ENCODE measurements around the gene MYO7B. TPM values are rescaled to one million over a fixed set of nuclear protein-coding genes. Genes with fewer than 3 reads are reported as not detected.

Gene MYO7B
- total RNA-seq, 2 donors from 2014 or later: 0.14 to 0.78 TPM

- H3K36me3 ChIP-seq: no peaks in the 10 kb centered on the region
- no peaks in the 10 kb centered on the region for H3K9me3 ChIP-seq
- H3K4me3 ChIP-seq: no peak overlapping the region
- ATAC-seq (ENCODE audit: insufficient number of reproducible peaks, low FRiP score, low read depth) (no peak), DNase-seq (ENCODE audit: low spot score) (no peak)
- H3K27me3 ChIP-seq (replicated peaks; ENCODE audit: insufficient read depth): no peaks in the 10 kb centered on the region
- no peak for TF ChIP-seq CTCF (IDR thresholded peaks at IDR 0.05)
- H3K4me1 ChIP-seq (ENCODE audit: control insufficient read depth in 1 of 2, low read depth in 2 of 2): no peaks in the 10 kb centered on the region
- no peak overlapping the region for H3K27ac ChIP-seq
Measured at GRCh38 chr2:127622561-127623387, 87.3 kb downstream of the MYO7B start.

- H3K4me3 ChIP-seq: no peak overlapping the region
Measured at GRCh38 chr2:127623388-127624319, 88.2 kb downstream of the MYO7B start.

GRCh38 chr2:127624320-127624755, 88.9 kb downstream of the MYO7B start:
- no peaks in the 10 kb centered on the region for H3K27me3 ChIP-seq (replicated peaks; ENCODE audit: insufficient read depth)
- DNase-seq (ENCODE audit: low spot score) (no peak), ATAC-seq (ENCODE audit: insufficient number of reproducible peaks, low FRiP score, low read depth) (no peak)
- H3K9me3 ChIP-seq: no peaks in the 10 kb centered on the region
- no peaks in the 10 kb centered on the region for H3K4me1 ChIP-seq (ENCODE audit: control insufficient read depth in 1 of 2, low read depth in 2 of 2)
- TF ChIP-seq CTCF (IDR thresholded peaks at IDR 0.05): no peak
- no peaks in the 10 kb centered on the region for H3K36me3 ChIP-seq
- H3K27ac ChIP-seq: no peak overlapping the region
- H3K4me3 ChIP-seq: no peak overlapping the region

More at GRCh38 chr2:127623388-127624319, 88.2 kb downstream of the MYO7B start:
- H3K27me3 ChIP-seq (replicated peaks; ENCODE audit: insufficient read depth): no peaks in the 10 kb centered on the region
- TF ChIP-seq CTCF (IDR thresholded peaks at IDR 0.05): no peak
- no peaks in the 10 kb centered on the region for H3K9me3 ChIP-seq
- ATAC-seq (ENCODE audit: insufficient number of reproducible peaks, low FRiP score, low read depth) (no peak), DNase-seq (ENCODE audit: low spot score) (no peak)
- no peaks in the 10 kb centered on the region for H3K4me1 ChIP-seq (ENCODE audit: control insufficient read depth in 1 of 2, low read depth in 2 of 2)
- no peak overlapping the region for H3K27ac ChIP-seq
- no peaks in the 10 kb centered on the region for H3K36me3 ChIP-seq

GRCh38 chr2:127624756-127625571, 89.5 kb downstream of the MYO7B start:
- no peak overlapping the region for H3K27ac ChIP-seq
- H3K4me1 ChIP-seq (ENCODE audit: control insufficient read depth in 1 of 2, low read depth in 2 of 2): no peaks in the 10 kb centered on the region
- no peaks in the 10 kb centered on the region for H3K36me3 ChIP-seq
- H3K4me3 ChIP-seq: no peak overlapping the region
- no peaks in the 10 kb centered on the region for H3K27me3 ChIP-seq (replicated peaks; ENCODE audit: insufficient read depth)
- TF ChIP-seq CTCF (IDR thresholded peaks at IDR 0.05): no peak
- H3K9me3 ChIP-seq: no peaks in the 10 kb centered on the region
- no peak for DNase-seq (ENCODE audit: low spot score)
- ATAC-seq (ENCODE audit: insufficient number of reproducible peaks, low FRiP score, low read depth): no peak

Data from thoracic aorta (tissue), 2 donors.